GM18507 (cell line): ENCODE results near the gene NEDD9.

ENCODE experiments used
- DNase-seq: peaks from one replicate; pipeline ENCODE4 v3.0.0; 2011; ENCODE audit warnings: low read depth; ENCODE audit not compliant: insufficient read length; ENCODE audit errors: extremely low spot score
- FAIRE-seq: peaks from 2 replicates; lab custom pipeline; 2011; peaks lifted over from hg19 to GRCh38; lab: Jason Lieb, UNC

Gene NEDD9

GRCh38 chr6:11222385-11223277 lies 9.8 kb downstream of the NEDD9 start:
- DNase-seq = no peak

GRCh38 chr6:11221623-11222384 lies 10.7 kb downstream of the NEDD9 start:
- DNase-seq = no peak
- peak; percentile 21 for FAIRE-seq

More at GRCh38 chr6:11222385-11223277, 9.8 kb downstream of the NEDD9 start:
- FAIRE-seq = peak; percentile 48

- no peak for FAIRE-seq
- no peak for DNase-seq
These were observed 13.1 kb downstream of the NEDD9 start for GRCh38 chr6:11219400-11219834.

- FAIRE-seq (no peak), DNase-seq (no peak)
These were observed 13.7 kb downstream of the NEDD9 start for GRCh38 chr6:11218538-11219399.

- FAIRE-seq (no peak), DNase-seq (no peak)
These were observed 14.4 kb downstream of the NEDD9 start for GRCh38 chr6:11218102-11218442.

GRCh38 chr6:11217360-11218101 lies 14.9 kb downstream of the NEDD9 start:
- DNase-seq = no peak
- peak; percentile 74 for FAIRE-seq

- FAIRE-seq (no peak), DNase-seq (no peak)
These were observed 16.7 kb downstream of the NEDD9 start for GRCh38 chr6:11215773-11216172.

- FAIRE-seq (no peak), DNase-seq (no peak)
These were observed 17.6 kb downstream of the NEDD9 start for GRCh38 chr6:11214901-11215300.

- DNase-seq (no peak), FAIRE-seq (no peak)
These were observed 18.2 kb downstream of the NEDD9 start for GRCh38 chr6:11214084-11214833.

- DNase-seq = no peak
- no peak for FAIRE-seq
These were observed 18.9 kb downstream of the NEDD9 start for GRCh38 chr6:11213422-11214021.

GRCh38 chr6:11212664-11213063 lies 19.8 kb downstream of the NEDD9 start:
- FAIRE-seq (no peak), DNase-seq (no peak)

GRCh38 chr6:11211254-11211653 lies 21.2 kb downstream of the NEDD9 start:
- DNase-seq (no peak), FAIRE-seq (no peak)

GRCh38 chr6:11210386-11211138 lies 21.9 kb downstream of the NEDD9 start:
- FAIRE-seq = no peak

GRCh38 chr6:11209906-11210305 lies 22.6 kb downstream of the NEDD9 start:
- no peak for DNase-seq
- no peak for FAIRE-seq

More at GRCh38 chr6:11210386-11211138, 21.9 kb downstream of the NEDD9 start:
- DNase-seq = no peak

- no peak for FAIRE-seq
- no peak for DNase-seq
These were observed 23.1 kb downstream of the NEDD9 start for GRCh38 chr6:11209369-11209768.

- no peak for FAIRE-seq
- DNase-seq = no peak
These were observed 23.6 kb downstream of the NEDD9 start for GRCh38 chr6:11208854-11209253.

GRCh38 chr6:11208267-11208666 lies 24.2 kb downstream of the NEDD9 start:
- FAIRE-seq (no peak), DNase-seq (no peak)
